ENCODE measurements around the gene PTPRA. TPM values are rescaled to one million over a fixed set of nuclear protein-coding genes. Genes with fewer than 3 reads are reported as not detected.
A peak's percentile ranks its signal among the peaks of the same experiment; 100 is the strongest.

Gene PTPRA
- total and polyA plus RNA-seq, 2 of the 13 experiments (the other 11 are each of a cell fraction or from before 2014, with no cell fraction given), result 47.2 to 127 TPM

GRCh38 chr20:2838847-2839671, 34.2 kb upstream of the PTPRA start:
- CTCF ChIA-PET (ENCODE audit: low intra/inter-chr PET ratio, low total read pairs), result no interaction called here
- intact Hi-C loops (cut with micrococcal nuclease; ENCODE audit: unreplicated experiment) (no loop called here), in situ Hi-C loops (cut with HindIII; ENCODE audit: extremely low pct_ligation_motif_present, low pct_unique_long_range_greater_than_20kb) (no loop called here)
- H3K27ac ChIP-seq (ENCODE audit: extremely low read length, insufficient read depth, low read length), result no peak overlapping the region
- H3K4me3 ChIP-seq (replicated peaks in 1 of 3; ENCODE audit: insufficient read depth in 1 of 3, low read depth in 2 of 3, low read length in 3 of 3), result peak overlapping the region in 1 of 3 experiments; percentile 97; a peak in 2 of 6 replicates
- DNase-seq (ENCODE audit: low spot score) (no peak), FAIRE-seq (no peak), ATAC-seq (no peak)
- peaks cover 8% of the 10 kb centered on the region for H3K79me2 ChIP-seq (ENCODE audit: insufficient read depth, low read length)
- peak overlapping the region; percentile 77 for H3K4me2 ChIP-seq (ENCODE audit: low read depth, low read length)
- TSS peak; percentile 52 for BruUV-seq (replicated peaks)
- no peaks in the 10 kb centered on the region; a peak in 1 of 5 replicates for H3K27me3 ChIP-seq (ENCODE audit: control insufficient read depth in 1 of 2, insufficient read depth in 2 of 2, low read length in 2 of 2)
- TF ChIP-seq FOXO4 (CRISPR knock-in tag; conservative IDR thresholded peaks at IDR 0.05) (0 out of 2 replicates have a peak, but pooled peaks have one; percentile 90), ZFP36 (IDR thresholded peaks at IDR 0.05; ENCODE audit: borderline replicate concordance, low read depth, low read length, partially characterized antibody) (no peak), SALL1 (CRISPR knock-in tag; IDR thresholded peaks at IDR 0.05) (0 out of 2 replicates have a peak, but pooled peaks have one; percentile 25), MAFK (conservative IDR thresholded peaks at IDR 0.05 in 1 of 2, IDR thresholded peaks at IDR 0.05 in 1 of 2; ENCODE audit: low read length in 2 of 2) (peak in 1 of 2 experiments; percentile 1; a peak in 1 of 4 replicates), ZNF883 (CRISPR knock-in tag; IDR thresholded peaks at IDR 0.05; ENCODE audit: not compliant biosample characterization) (peak; percentile 55), LRRFIP1 (CRISPR knock-in tag; conservative IDR thresholded peaks at IDR 0.05) (no peak), SSRP1 (CRISPR knock-in tag; IDR thresholded peaks at IDR 0.05) (0 out of 2 replicates have a peak, but pooled peaks have one; percentile 24), SOX5 (CRISPR knock-in tag; IDR thresholded peaks at IDR 0.05; ENCODE audit: borderline replicate concordance) (no peak), ZFP41 (CRISPR knock-in tag; IDR thresholded peaks at IDR 0.05; ENCODE audit: borderline replicate concordance) (0 out of 2 replicates have a peak, but pooled peaks have one; percentile 14), ZNF740 (CRISPR knock-in tag; IDR thresholded peaks at IDR 0.05) (0 out of 2 replicates have a peak, but pooled peaks have one; percentile 36), POLR2G (IDR thresholded peaks at IDR 0.05; ENCODE audit: low read depth, low read length) (no peak), ZNF550 (CRISPR knock-in tag; IDR thresholded peaks at IDR 0.05; ENCODE audit: borderline replicate concordance) (no peak), ZC3H4 (CRISPR knock-in tag; IDR thresholded peaks at IDR 0.05; ENCODE audit: borderline replicate concordance) (0 out of 2 replicates have a peak, but pooled peaks have one; percentile 61)
- H3K4me1 ChIP-seq (ENCODE audit: insufficient read depth, low read length), result peaks cover 40% of the 10 kb centered on the region
- POLR2A ChIA-PET, result interaction anchor here (0.7 to 1.2 kb wide), 3 partner anchors 8 to 34 kb away, joined by 3 to 4 read pairs (median 3); partner anchors contain the start of gene PTPRA
- peaks cover 4 to 11% of the 10 kb centered on the region in 2 experiments; a peak in 3 of 5 replicates for H3K36me3 ChIP-seq (replicated peaks in 1 of 2; ENCODE audit: control insufficient read depth in 1 of 2, insufficient read depth in 2 of 2, low read length in 2 of 2)
- H3K9me3 ChIP-seq (ENCODE audit: low read length), result no peaks in the 10 kb centered on the region
- no peaks in the 10 kb centered on the region for H4K20me1 ChIP-seq (ENCODE audit: insufficient read depth, low read length)
- H2AFZ ChIP-seq (ENCODE audit: low read length), result no peak overlapping the region
- no peak overlapping the region for H3K9ac ChIP-seq (ENCODE audit: insufficient read depth, low read depth, low read length)
- WGBS (ENCODE audit: low lambda C conversion rate), result 97% methylated on average over 15 of the region's 15 CpGs
